Uterus (tissue), 2 donors: ENCODE results near the gene KDM1A.

ENCODE experiments used
- CTCF ChIP-seq, 4 experiments: fragments of 200-600 bp in 2 of 4; fragments of 450-650 bp in 2 of 4; sonication (generic) in 2 of 4; IDR thresholded peaks; one replicate each; pipeline ENCODE4 v1.5.1; 2016 to 2019; ENCODE audit warnings: antibody characterized with exemption in 4 of 4, mild to moderate bottlenecking in 2 of 4, moderate library complexity in 1 of 4
- POLR2A ChIP-seq, 2 donors: fragments of 450-650 bp; IDR thresholded peaks; one replicate each; pipeline ENCODE4 v1.6.1; 2016; ENCODE audit warnings: antibody characterized with exemption in 2 of 2, mild to moderate bottlenecking in 1 of 2, moderate library complexity in 1 of 2

GRCh38 chr1:23019094-23019862 is at the start of gene KDM1A:
- TF ChIP-seq POLR2A (IDR thresholded peaks at IDR 0.05) (peak; percentile 45 to 90), CTCF (IDR thresholded peaks at IDR 0.05) (peak in 3 of 4 experiments; percentile 3 to 46 (median 27))
